Colonic mucosa (tissue), 4 donors: ENCODE measurements around the gene GALNT9. TPM values are rescaled to one million over a fixed set of nuclear protein-coding genes. Genes with fewer than 3 reads are reported as not detected.

ENCODE experiments used
- DNase-seq: peaks from one replicate; pipeline ENCODE4 v3.0.0-alpha.2; 2020
- H3K27ac ChIP-seq: fragments of 200-600 bp; one replicate; pipeline ENCODE4 v1.8.0; 2021
- H3K27me3 ChIP-seq: fragments of 200-600 bp; one replicate; pipeline ENCODE4 v1.8.0; 2021
- H3K36me3 ChIP-seq: fragments of 200-600 bp; one replicate; pipeline ENCODE4 v1.8.0; 2021
- H3K4me1 ChIP-seq: fragments of 200-600 bp; one replicate; pipeline ENCODE4 v1.8.0; 2021; ENCODE audit warnings: mild to moderate bottlenecking
- H3K4me3 ChIP-seq: fragments of 200-600 bp; one replicate; pipeline ENCODE4 v1.8.0; 2021
- H3K9ac ChIP-seq, 2 donors: one replicate each; pipeline ENCODE4 v1.7.0; 2013; ENCODE audit warnings: control low read depth in 2 of 2, low read depth in 2 of 2, low read length in 2 of 2
- H3K9me3 ChIP-seq: fragments of 200-600 bp; one replicate; pipeline ENCODE4 v1.8.0; 2021
- intact Hi-C: fragments of 100-400 bp; cut with DNase I; formaldehyde crosslinking; loops from one replicate; pipeline ENCODE4 v1.14.1; 2022
- total RNA-seq, 2 donors: library from RNA; stranded (reverse); fragmentation: NEBNext Ultra II Directional in 1 of 2; extraction: Animal tissue kit (Norgen Biotek cat#: 25700) in 1 of 2; gene quantifications; one replicate each; pipeline ENCODE4 v1.2.1, GENCODE V29; 2021
- TF ChIP-seq, protein P1 (sequence below): fragments of 200-600 bp; IDR thresholded peaks from one replicate; pipeline ENCODE4 v1.8.0; 2022; ENCODE audit warnings: antibody characterized with exemption, mild to moderate bottlenecking
- donor health status: healthy.
- donor health status: DM: no; HTN: no; CAD: no.
- donor health status: DM: no; HTN: no; CAD: no.

The GALNT9 gene
- total RNA-seq, 2 donors from 2014 or later, result 0.45 TPM; not detected in 1

DNA sequence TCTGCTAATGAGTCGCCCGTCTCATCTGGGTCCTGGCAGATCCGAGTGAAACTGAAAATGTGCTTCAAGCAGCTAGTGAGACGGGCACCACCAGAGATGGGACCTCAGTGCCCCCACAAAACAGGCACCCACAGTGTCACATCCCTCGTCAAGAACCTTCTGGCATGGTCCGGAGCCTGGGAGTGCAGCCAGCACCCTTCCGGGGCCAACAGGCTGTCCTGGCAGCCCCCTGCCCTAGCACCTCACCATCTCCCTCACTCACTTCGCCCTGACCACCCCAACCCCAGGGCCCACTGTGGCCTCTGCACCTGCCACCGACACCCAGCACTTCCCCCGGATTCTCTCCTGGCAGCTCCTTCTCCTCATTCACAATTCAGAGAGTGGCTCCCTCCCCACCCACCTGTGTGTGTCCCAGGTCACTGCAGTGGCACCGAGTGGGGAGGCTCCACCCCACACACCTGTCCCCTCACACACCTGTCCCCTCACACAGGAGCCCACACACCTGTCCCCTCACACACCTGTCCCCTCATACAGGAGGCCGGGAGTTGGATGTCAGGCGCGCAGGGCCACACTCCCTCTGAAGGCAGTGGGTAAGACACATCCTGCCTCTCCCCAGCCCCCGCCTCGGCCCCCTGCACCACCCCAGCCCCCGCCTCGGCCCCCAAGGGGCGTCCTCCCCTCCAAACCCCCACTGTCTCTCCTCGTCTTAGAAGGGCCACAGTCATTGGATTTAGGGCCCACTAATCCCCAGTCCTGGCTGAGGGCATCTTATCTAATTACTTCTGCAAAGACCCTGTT lies 7.9 kb downstream of the GALNT9 start:
- intact Hi-C loops, result no loop called here
- H3K9me3 ChIP-seq, result no peaks in the 10 kb centered on the region
- no peaks in the 10 kb centered on the region for H3K36me3 ChIP-seq
- TF ChIP-seq, protein P1, sequence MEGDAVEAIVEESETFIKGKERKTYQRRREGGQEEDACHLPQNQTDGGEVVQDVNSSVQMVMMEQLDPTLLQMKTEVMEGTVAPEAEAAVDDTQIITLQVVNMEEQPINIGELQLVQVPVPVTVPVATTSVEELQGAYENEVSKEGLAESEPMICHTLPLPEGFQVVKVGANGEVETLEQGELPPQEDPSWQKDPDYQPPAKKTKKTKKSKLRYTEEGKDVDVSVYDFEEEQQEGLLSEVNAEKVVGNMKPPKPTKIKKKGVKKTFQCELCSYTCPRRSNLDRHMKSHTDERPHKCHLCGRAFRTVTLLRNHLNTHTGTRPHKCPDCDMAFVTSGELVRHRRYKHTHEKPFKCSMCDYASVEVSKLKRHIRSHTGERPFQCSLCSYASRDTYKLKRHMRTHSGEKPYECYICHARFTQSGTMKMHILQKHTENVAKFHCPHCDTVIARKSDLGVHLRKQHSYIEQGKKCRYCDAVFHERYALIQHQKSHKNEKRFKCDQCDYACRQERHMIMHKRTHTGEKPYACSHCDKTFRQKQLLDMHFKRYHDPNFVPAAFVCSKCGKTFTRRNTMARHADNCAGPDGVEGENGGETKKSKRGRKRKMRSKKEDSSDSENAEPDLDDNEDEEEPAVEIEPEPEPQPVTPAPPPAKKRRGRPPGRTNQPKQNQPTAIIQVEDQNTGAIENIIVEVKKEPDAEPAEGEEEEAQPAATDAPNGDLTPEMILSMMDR, result no peak
- H3K4me3 ChIP-seq, result no peak overlapping the region
- H3K27ac ChIP-seq, result no peak overlapping the region
- DNase-seq, result no peak
- no peaks in the 10 kb centered on the region for H3K4me1 ChIP-seq
- H3K9ac ChIP-seq, result no peak overlapping the region
- peaks cover 7% of the 10 kb centered on the region for H3K27me3 ChIP-seq

GRCh38 chr12:132320767-132321211 lies 8.6 kb downstream of the GALNT9 start:
- Histone ChIP-seq H3K9ac (no peak overlapping the region), H3K27ac (no peak overlapping the region), H3K4me3 (no peak overlapping the region), H3K4me1 (no peaks in the 10 kb centered on the region), H3K27me3 (peaks cover 7% of the 10 kb centered on the region), H3K36me3 (no peaks in the 10 kb centered on the region), H3K9me3 (no peaks in the 10 kb centered on the region)
- no peak for DNase-seq
- intact Hi-C loops, result no loop called here
- TF ChIP-seq, protein P1, result no peak

DNA sequence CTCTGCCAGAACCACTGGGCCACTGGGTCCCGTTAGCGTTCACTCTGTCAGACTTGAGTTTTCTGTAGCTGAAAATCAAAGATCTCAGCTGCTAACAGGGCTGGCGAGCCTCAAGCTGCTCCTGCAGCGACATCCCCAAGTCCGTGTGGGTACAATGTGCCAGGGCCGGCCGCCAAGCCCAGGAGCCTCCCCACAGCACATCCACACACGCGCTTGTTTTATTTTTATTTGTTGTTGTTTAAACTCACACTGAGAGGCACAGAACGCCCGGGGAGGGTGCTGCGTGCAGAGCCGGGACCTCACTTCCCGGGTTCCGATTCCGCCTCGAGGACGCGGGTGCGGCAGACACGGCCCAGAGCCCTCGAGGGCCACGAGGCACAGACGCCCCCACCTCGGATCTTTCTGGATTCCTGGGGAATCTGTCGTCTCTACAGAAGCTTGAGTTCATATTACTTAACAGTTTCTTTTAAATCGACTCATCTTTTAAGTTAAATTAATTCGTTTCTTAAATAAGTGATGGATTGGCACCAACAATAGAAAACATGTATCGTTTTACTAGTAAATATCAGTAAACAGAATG lies 9.3 kb downstream of the GALNT9 start:
- TF ChIP-seq, protein P1, result no peak
- no peaks in the 10 kb centered on the region for H3K4me1 ChIP-seq
- no peak for DNase-seq
- intact Hi-C loops, result no loop called here
- no peak overlapping the region for H3K9ac ChIP-seq
- H3K36me3 ChIP-seq, result no peaks in the 10 kb centered on the region
- no peaks in the 10 kb centered on the region for H3K9me3 ChIP-seq
- H3K27me3 ChIP-seq, result peaks cover 7% of the 10 kb centered on the region
- H3K27ac ChIP-seq, result no peak overlapping the region
- no peak overlapping the region for H3K4me3 ChIP-seq

DNA sequence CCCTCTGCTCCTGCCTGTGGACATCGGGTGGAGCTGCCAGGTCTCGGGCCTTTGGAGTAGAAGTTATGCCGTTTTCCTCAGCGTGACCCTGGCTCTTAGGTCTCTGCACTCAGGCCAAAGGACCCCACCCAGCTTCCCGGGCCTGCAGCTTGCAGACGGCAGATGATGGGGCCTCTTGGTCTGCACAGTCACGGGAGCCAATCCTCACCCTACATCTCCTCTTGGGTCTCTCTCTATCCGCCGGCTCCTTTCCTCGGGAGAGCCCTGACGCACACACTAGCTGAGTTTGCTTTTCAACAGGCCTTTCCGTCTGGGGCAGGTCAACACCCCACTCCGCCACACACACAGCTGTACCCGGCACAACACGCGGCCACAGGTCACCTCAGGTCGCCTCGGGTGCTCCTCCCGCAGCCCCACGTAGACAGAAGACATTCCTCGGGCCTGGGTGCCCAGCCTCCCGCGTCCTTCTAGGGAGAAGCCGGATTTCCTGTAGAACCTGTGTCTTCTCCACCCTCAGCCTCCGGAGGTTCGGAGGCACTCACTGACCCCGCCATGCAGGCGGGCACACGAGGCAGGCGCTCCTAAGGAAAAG lies 9.9 kb downstream of the GALNT9 start:
- H3K9ac ChIP-seq, result no peak overlapping the region
- H3K27me3 ChIP-seq, result peaks cover 7% of the 10 kb centered on the region
- intact Hi-C loops, result no loop called here
- no peaks in the 10 kb centered on the region for H3K9me3 ChIP-seq
- TF ChIP-seq, protein P1, result no peak
- no peak overlapping the region for H3K27ac ChIP-seq
- no peaks in the 10 kb centered on the region for H3K36me3 ChIP-seq
- no peak overlapping the region for H3K4me3 ChIP-seq
- no peaks in the 10 kb centered on the region for H3K4me1 ChIP-seq
- no peak for DNase-seq

- peaks cover 2% of the 10 kb centered on the region for H3K27me3 ChIP-seq
- TF ChIP-seq, protein P1, result no peak
- H3K4me3 ChIP-seq, result no peak overlapping the region
- intact Hi-C loops, result no loop called here
- H3K9me3 ChIP-seq, result no peaks in the 10 kb centered on the region
- no peak for DNase-seq
- no peak overlapping the region for H3K27ac ChIP-seq
- no peak overlapping the region for H3K9ac ChIP-seq
- H3K36me3 ChIP-seq, result no peaks in the 10 kb centered on the region
- no peaks in the 10 kb centered on the region for H3K4me1 ChIP-seq
These were observed 10.8 kb downstream of the GALNT9 start for GRCh38 chr12:132318618-132319033.
